ENCODE measurements around the gene DNMT3A. TPM values are rescaled to one million over a fixed set of nuclear protein-coding genes. Genes with fewer than 3 reads are reported as not detected.

Gene DNMT3A
- total RNA-seq, 1 experiment from 2014 or later, result 215 TPM

DNA sequence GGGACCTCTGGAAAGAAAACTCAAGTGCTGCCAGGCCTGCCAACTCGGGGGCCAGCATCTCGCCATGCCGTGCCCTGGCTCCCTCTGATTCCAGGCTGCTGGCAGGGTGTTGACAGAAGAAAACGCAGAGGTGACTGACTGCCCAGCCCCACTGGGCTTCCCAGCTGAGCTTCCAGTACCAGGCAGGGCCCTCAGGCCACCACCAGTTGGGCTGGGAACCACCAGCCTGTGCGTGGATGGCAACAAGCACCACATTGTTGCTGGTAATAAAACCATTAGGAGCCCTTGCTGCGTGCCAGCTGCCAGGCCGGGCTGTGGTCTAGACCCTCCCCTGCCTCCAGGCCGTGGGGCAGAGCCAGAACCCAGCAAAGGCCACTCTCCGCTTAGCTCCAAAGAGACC, 9.2 kb downstream of the DNMT3A start:
- Histone ChIP-seq H3K23me2 (ENCODE audit: insufficient read length, low read depth, low read length, poor library complexity, severe bottlenecking) (no peaks in the 10 kb centered on the region), H2BK5ac (ENCODE audit: insufficient read length, low read length) (no peak overlapping the region), H2BK15ac (ENCODE audit: low read depth, low read length) (no peak overlapping the region), H3K4me1 (ENCODE audit: insufficient read depth, low read length) (peaks cover 15% of the 10 kb centered on the region; the same call in 1 of the 2 replicates), H4K8ac (replicated peaks; ENCODE audit: insufficient read length, low read depth, low read length) (no peak overlapping the region), H3K18ac (ENCODE audit: insufficient read length, low read depth, low read length) (no peak overlapping the region), H4K20me1 (ENCODE audit: control insufficient read depth, insufficient read depth, insufficient read length) (no peaks in the 10 kb centered on the region), H3T11ph (ENCODE audit: low read length) (no peak overlapping the region), H3K79me1 (ENCODE audit: insufficient read depth, low read depth, low read length, poor library complexity, severe bottlenecking) (no peaks in the 10 kb centered on the region), H3K56ac (ENCODE audit: insufficient read length, low read depth, low read length) (no peak overlapping the region), H4K5ac (ENCODE audit: insufficient read length, low read depth, low read length) (no peak overlapping the region), H2AK5ac (ENCODE audit: insufficient read length, low read length) (no peak overlapping the region), H4K91ac (ENCODE audit: insufficient read length, low read depth, low read length) (no peak overlapping the region), H3K23ac (ENCODE audit: insufficient read length, low read depth, low read length) (no peak overlapping the region), H2BK20ac (ENCODE audit: low read depth, low read length, poor library complexity, severe bottlenecking) (no peak overlapping the region), H3K9me3 (ENCODE audit: control insufficient read depth, low read depth, low read length) (no peaks in the 10 kb centered on the region), H3K27ac (ENCODE audit: insufficient read length, low read depth, low read length) (no peak overlapping the region), H3K27me3 (ENCODE audit: insufficient read depth, low read length) (no peaks in the 10 kb centered on the region), H2AFZ (ENCODE audit: low read length) (no peak overlapping the region), H3K9ac (ENCODE audit: extremely low read depth, insufficient read length, low read length) (no peak overlapping the region), H2BK12ac (ENCODE audit: insufficient read length, low read depth, low read length) (no peak overlapping the region), H3K14ac (ENCODE audit: insufficient read depth, low read length) (no peak overlapping the region), H2BK120ac (ENCODE audit: low read depth, low read length, poor library complexity, severe bottlenecking) (no peak overlapping the region), H3K4me2 (ENCODE audit: insufficient read depth, insufficient read length, low read length) (no peak overlapping the region), H3K79me2 (ENCODE audit: insufficient read depth, low read length) (no peaks in the 10 kb centered on the region; the same call in 1 of the 2 replicates), H3K4ac (ENCODE audit: low read depth, low read length) (no peak overlapping the region)
- TF ChIP-seq, protein P1, sequence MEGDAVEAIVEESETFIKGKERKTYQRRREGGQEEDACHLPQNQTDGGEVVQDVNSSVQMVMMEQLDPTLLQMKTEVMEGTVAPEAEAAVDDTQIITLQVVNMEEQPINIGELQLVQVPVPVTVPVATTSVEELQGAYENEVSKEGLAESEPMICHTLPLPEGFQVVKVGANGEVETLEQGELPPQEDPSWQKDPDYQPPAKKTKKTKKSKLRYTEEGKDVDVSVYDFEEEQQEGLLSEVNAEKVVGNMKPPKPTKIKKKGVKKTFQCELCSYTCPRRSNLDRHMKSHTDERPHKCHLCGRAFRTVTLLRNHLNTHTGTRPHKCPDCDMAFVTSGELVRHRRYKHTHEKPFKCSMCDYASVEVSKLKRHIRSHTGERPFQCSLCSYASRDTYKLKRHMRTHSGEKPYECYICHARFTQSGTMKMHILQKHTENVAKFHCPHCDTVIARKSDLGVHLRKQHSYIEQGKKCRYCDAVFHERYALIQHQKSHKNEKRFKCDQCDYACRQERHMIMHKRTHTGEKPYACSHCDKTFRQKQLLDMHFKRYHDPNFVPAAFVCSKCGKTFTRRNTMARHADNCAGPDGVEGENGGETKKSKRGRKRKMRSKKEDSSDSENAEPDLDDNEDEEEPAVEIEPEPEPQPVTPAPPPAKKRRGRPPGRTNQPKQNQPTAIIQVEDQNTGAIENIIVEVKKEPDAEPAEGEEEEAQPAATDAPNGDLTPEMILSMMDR (conservative IDR thresholded peaks at IDR 0.05), result no peak
- Mint-ChIP-seq H3K27ac (peak overlapping the region in 2 of 3 experiments; percentile 45 to 73; a peak in 3 of 7 replicates), H3K4me3 (no peak overlapping the region), H3K27me3 (ENCODE audit: low read depth) (0 out of 2 replicates have a peak, but pooled peaks cover 1% of the 10 kb centered on the region), H3K4me1 (peaks cover 52 to 67% of the 10 kb centered on the region in 2 experiments), H3K36me3 (ENCODE audit: insufficient read depth in 1 of 3, low read depth in 3 of 3) (peaks cover 0 to 4% (median 3%) of the 10 kb centered on the region in 3 experiments; a peak in 5 of 7 replicates), H3K9me3 (peaks cover 0 to 3% of the 10 kb centered on the region in 2 experiments; a peak in 1 of 5 replicates)
- no peak for DNase-seq
- no CpG with 5 or more reads among the region's 9 CpGs for WGBS (ENCODE audit: extremely low coverage, insufficient read length, low lambda C conversion rate)

Data from H9 (cell line).